GM23338 (cell line): ENCODE data around the gene FNDC10. TPM values are rescaled to one million over a fixed set of nuclear protein-coding genes. Genes with fewer than 3 reads are reported as not detected.

Source experiments
- ATAC-seq: fragments of 200-7000 bp; cut with Tn5 transposase; 3 replicates; pipeline ENCODE4 v1.9.1; 2020
- DNase-seq: peaks from one replicate; pipeline ENCODE4 v3.0.0-alpha.2; 2015; ENCODE audit warnings: low spot score
- H2AFZ ChIP-seq: fragments of 200-600 bp; sonication (generic); 2 replicates; pipeline ENCODE4 v1.8.0; 2016; ENCODE audit warnings: antibody characterized with exemption, mild to moderate bottlenecking, moderate library complexity
- H3F3A ChIP-seq: fragments of 200-600 bp; sonication (generic); replicated peaks from 2 replicates; pipeline ENCODE4 v1.8.0; 2017; ENCODE audit warnings: antibody characterized with exemption, mixed run types, low read depth
- H3K27ac ChIP-seq: fragments of 200-600 bp; sonication (generic); 2 replicates; pipeline ENCODE4 v1.6.1; 2016; ENCODE audit warnings: low read depth
- H3K27me3 ChIP-seq: fragments of 200-600 bp; sonication (generic); 2 replicates; pipeline ENCODE4 v1.8.0; 2016; ENCODE audit warnings: mild to moderate bottlenecking, mixed run types, moderate library complexity; ENCODE audit not compliant: insufficient read depth
- H3K36me3 ChIP-seq: fragments of 200-600 bp; sonication (generic); 2 replicates; pipeline ENCODE4 v1.8.0; 2016; ENCODE audit warnings: mild to moderate bottlenecking; ENCODE audit not compliant: insufficient read depth
- H3K4me1 ChIP-seq: fragments of 200-600 bp; sonication (generic); 2 replicates; pipeline ENCODE4 v1.8.0; 2016; ENCODE audit warnings: mild to moderate bottlenecking, moderate library complexity; ENCODE audit not compliant: insufficient read depth
- H3K4me2 ChIP-seq: fragments of 200-600 bp; sonication (generic); 2 replicates; pipeline ENCODE4 v1.7.1; 2017; ENCODE audit warnings: mixed run types
- H3K4me3 ChIP-seq: fragments of 200-600 bp; sonication (generic); 2 replicates; pipeline ENCODE4 v1.6.1; 2016; ENCODE audit warnings: mixed run types
- H3K79me2 ChIP-seq: fragments of 200-600 bp; sonication (generic); replicated peaks from 2 replicates; pipeline ENCODE4 v1.8.0; 2017; ENCODE audit warnings: mild to moderate bottlenecking; ENCODE audit not compliant: insufficient read depth
- H3K9me2 ChIP-seq: fragments of 200-600 bp; sonication (generic); 2 replicates; pipeline ENCODE4 v1.8.0; 2017; ENCODE audit not compliant: insufficient read depth
- H4K20me1 ChIP-seq: fragments of 200-600 bp; sonication (generic); replicated peaks from 2 replicates; pipeline ENCODE4 v1.8.0; 2017; ENCODE audit warnings: mild to moderate bottlenecking; ENCODE audit not compliant: insufficient read depth
- H3K27ac Mint-ChIP-seq: 2 replicates; pipeline ENCODE4 v1.8.0; 2020; ENCODE audit warnings: inconsistent platforms, mild to moderate bottlenecking, moderate library complexity, mixed read lengths
- H3K27me3 Mint-ChIP-seq: 3 replicates; pipeline ENCODE4 v1.8.0; 2022; ENCODE audit warnings: low read depth, mild to moderate bottlenecking, moderate library complexity, mixed read lengths, inconsistent platforms; ENCODE audit not compliant: insufficient read depth, poor library complexity
- H3K36me3 Mint-ChIP-seq: 3 replicates; pipeline ENCODE4 v1.8.0; 2021; ENCODE audit warnings: low read depth, mild to moderate bottlenecking, inconsistent platforms, moderate library complexity, mixed read lengths
- H3K4me1 Mint-ChIP-seq: 3 replicates; pipeline ENCODE4 v1.8.0; 2020; ENCODE audit warnings: mild to moderate bottlenecking, inconsistent platforms, mixed read lengths
- H3K4me3 Mint-ChIP-seq: 3 replicates; pipeline ENCODE4 v1.8.0; 2021; ENCODE audit warnings: moderate library complexity, mild to moderate bottlenecking, inconsistent platforms, mixed read lengths
- H3K9me3 Mint-ChIP-seq: 3 replicates; pipeline ENCODE4 v1.8.0; 2020; ENCODE audit warnings: moderate library complexity, mild to moderate bottlenecking, inconsistent platforms, mixed read lengths
- NANOG ChIP-seq: IDR thresholded peaks from 2 replicates; pipeline ENCODE4 v1.6.1; 2016; ENCODE audit warnings: antibody characterized with exemption, borderline replicate concordance
- POLR2AphosphoS5 ChIP-seq: IDR thresholded peaks from 2 replicates; pipeline ENCODE4 v1.6.1; 2016; ENCODE audit warnings: antibody characterized with exemption, low read depth
- ZNF331 ChIP-seq: fragments of 250-450 bp; sonication (Bioruptor Pico); IDR thresholded peaks from 2 replicates; pipeline ENCODE4 v1.5.0; 2020; ENCODE audit warnings: low read depth, mild to moderate bottlenecking, moderate library complexity
- polyA plus RNA-seq: library from polyadenylated mRNA; unstranded; fragments of >200 nt; fragmentation: Nextera tagmentation; extraction: Ambion mirVana; gene quantifications from 2 replicates; pipeline ENCODE4 v1.2.1, GENCODE V29; 2016
- total RNA-seq: library from RNA; depleted of rRNA; stranded (reverse); fragments of >200 nt; shearing (Covaris generic); gene quantifications from 2 replicates; pipeline ENCODE4 v1.2.3, GENCODE V29; 2014
- TF ChIP-seq, protein P1 (sequence below), 2 experiments: fragments of 200-600 bp in 1 of 2; sonication (generic) in 1 of 2; conservative IDR thresholded peaks; 2 replicates each; pipeline versions ENCODE4 v1.5.1 to v1.6.1; 2016 to 2017; ENCODE audit warnings: antibody characterized with exemption in 2 of 2, low read depth in 2 of 2, mild to moderate bottlenecking in 2 of 2, moderate library complexity in 1 of 2
- TF ChIP-seq, protein P2 (sequence below): IDR thresholded peaks from 2 replicates; pipeline ENCODE4 v1.6.1; 2016; ENCODE audit warnings: antibody characterized with exemption

Gene FNDC10
- total and polyA plus RNA-seq, 2 experiments from 2014 or later: 7.7 to 15.1 TPM

DNA sequence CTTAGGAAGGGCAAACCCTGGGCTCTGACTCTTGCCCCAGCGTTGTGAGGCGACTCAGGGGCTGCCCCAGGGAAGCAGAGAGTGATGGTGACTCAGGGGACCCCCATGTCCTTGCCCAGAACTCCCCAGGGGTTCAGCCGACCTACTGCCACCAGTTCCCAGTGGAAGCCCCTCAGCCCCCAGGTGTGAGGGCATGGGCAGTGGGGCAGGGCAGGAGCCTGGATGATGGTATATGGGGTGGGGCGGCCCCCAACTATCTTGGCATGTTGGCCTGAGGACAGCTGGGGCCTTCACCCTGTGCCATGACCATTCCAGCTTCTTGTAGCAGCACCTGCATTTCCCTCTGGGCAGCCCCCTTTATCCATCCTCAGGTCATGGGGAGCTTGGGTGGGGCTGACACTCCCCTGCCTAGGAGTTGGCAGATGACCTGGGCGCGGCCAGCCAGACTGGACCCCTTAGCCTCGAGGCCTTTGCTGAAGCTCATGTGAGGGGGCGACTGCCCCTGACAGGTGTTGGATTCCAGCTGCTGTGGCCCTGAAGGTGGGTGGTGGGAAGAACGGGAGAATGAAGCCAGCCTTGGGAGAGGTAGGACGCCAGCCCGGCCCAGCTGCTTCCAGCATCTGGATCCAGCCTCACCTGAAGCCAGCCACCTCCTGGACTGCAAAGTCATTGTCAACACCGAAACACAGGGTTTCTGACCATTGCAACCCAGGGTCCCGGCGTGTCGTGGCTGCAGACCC lies 1.8 kb upstream of the FNDC10 start (continued):
- TF ChIP-seq, protein P1, sequence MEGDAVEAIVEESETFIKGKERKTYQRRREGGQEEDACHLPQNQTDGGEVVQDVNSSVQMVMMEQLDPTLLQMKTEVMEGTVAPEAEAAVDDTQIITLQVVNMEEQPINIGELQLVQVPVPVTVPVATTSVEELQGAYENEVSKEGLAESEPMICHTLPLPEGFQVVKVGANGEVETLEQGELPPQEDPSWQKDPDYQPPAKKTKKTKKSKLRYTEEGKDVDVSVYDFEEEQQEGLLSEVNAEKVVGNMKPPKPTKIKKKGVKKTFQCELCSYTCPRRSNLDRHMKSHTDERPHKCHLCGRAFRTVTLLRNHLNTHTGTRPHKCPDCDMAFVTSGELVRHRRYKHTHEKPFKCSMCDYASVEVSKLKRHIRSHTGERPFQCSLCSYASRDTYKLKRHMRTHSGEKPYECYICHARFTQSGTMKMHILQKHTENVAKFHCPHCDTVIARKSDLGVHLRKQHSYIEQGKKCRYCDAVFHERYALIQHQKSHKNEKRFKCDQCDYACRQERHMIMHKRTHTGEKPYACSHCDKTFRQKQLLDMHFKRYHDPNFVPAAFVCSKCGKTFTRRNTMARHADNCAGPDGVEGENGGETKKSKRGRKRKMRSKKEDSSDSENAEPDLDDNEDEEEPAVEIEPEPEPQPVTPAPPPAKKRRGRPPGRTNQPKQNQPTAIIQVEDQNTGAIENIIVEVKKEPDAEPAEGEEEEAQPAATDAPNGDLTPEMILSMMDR (conservative IDR thresholded peaks at IDR 0.05; ENCODE audit: low read depth in 2 of 2): no peak
- TF ChIP-seq ZNF331 (CRISPR knock-in tag): no peak
- TF ChIP-seq, protein P2, sequence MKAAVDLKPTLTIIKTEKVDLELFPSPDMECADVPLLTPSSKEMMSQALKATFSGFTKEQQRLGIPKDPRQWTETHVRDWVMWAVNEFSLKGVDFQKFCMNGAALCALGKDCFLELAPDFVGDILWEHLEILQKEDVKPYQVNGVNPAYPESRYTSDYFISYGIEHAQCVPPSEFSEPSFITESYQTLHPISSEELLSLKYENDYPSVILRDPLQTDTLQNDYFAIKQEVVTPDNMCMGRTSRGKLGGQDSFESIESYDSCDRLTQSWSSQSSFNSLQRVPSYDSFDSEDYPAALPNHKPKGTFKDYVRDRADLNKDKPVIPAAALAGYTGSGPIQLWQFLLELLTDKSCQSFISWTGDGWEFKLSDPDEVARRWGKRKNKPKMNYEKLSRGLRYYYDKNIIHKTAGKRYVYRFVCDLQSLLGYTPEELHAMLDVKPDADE: no peak
- TF ChIP-seq NANOG: no peak

DNA sequence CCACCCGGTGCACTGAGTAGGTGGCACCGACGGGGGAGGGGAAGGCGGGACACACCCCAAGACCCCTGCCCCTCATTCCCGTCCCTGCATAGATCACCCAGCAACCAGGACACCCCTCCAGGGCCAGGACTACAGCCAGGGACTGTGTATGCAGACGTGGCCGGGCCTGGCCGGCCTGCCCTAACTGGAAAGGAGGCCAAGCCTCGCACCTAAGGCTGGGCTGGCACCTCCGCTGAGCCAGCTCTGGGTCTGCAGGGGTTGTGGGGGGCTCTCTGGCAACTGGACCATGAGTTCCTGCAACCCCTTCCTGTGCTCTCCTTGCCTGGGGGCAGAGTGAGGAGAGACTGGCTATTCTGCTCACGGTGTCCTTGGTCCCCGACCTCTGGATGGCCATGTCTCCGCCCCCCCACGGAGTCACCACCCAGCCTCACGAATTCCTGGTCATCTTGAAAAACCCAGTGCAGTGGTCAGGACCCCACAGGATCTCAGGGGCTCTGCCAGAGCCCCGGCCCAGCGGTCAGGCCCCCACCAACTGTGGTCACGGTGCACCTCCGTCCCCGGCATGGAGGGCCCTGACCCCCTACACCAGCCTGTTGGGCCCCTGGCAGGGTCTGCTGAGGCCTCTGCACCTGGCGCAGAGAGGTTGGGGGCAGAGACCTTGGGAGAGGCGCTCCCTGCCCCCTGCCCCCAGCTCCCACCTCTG lies 1.1 kb upstream of the FNDC10 start:
- Histone ChIP-seq H3K4me1 (no peaks in the 10 kb centered on the region; the same call in 1 of the 2 replicates), H3K27me3 (peaks cover 34% of the 10 kb centered on the region), H3K4me2 (peak overlapping the region; percentile 80), H3K9me2 (no peaks in the 10 kb centered on the region), H2AFZ (peak overlapping the region; percentile 86; the same call in 1 of the 2 replicates), H3K4me3 (peak overlapping the region; percentile 64; the same call in 1 of the 2 replicates), H4K20me1 (no peaks in the 10 kb centered on the region), H3K79me2 (no peaks in the 10 kb centered on the region), H3K27ac (no peak overlapping the region), H3F3A (peaks cover 5% of the 10 kb centered on the region; the same call in 1 of the 2 replicates), H3K36me3 (no peaks in the 10 kb centered on the region)
- Mint-ChIP-seq H3K27me3 (peaks cover 48% of the 10 kb centered on the region), H3K27ac (no peak overlapping the region), H3K4me1 (peaks cover 11% of the 10 kb centered on the region; the same call in 2 of the 3 replicates), H3K9me3 (no peaks in the 10 kb centered on the region), H3K36me3 (no peaks in the 10 kb centered on the region), H3K4me3 (peak overlapping the region; percentile 64)
- DNase-seq: no peak
- ATAC-seq: no peak
- TF ChIP-seq, protein P1 (conservative IDR thresholded peaks at IDR 0.05; ENCODE audit: low read depth in 2 of 2): no peak
- no peak for TF ChIP-seq POLR2AphosphoS5
